K562 (cell line): Measurements from ENCODE around the gene IL4I1. TPM values are rescaled to one million over a fixed set of nuclear protein-coding genes. Genes with fewer than 3 reads are reported as not detected.

ENCODE experiments used
- HDAC8 ChIP-seq: fragments of 450-650 bp; IDR thresholded peaks from 2 replicates; pipeline ENCODE4 v1.6.1; 2016; ENCODE audit warnings: mild to moderate bottlenecking, missing genetic modification characterization, moderate library complexity, missing compliant biosample characterization
- KDM4B ChIP-seq, 2 experiments: fragments of 450-650 bp in 1 of 2; sonication (generic) in 1 of 2; IDR thresholded peaks; 2 replicates each; pipeline ENCODE4 v1.6.1; 2016 to 2017; ENCODE audit warnings: borderline replicate concordance in 2 of 2, antibody characterized with exemption in 1 of 2, low read depth in 1 of 2, mild to moderate bottlenecking in 1 of 2
- NCOR1 ChIP-seq: fragments of 450-650 bp; IDR thresholded peaks from 2 replicates; pipeline ENCODE4 v1.6.1; 2016; ENCODE audit warnings: mild to moderate bottlenecking, moderate library complexity
- NFE2L1 ChIP-seq: fragments of 450-650 bp; IDR thresholded peaks from 2 replicates; pipeline ENCODE4 v1.6.1; 2016; ENCODE audit warnings: missing genetic modification characterization, low read depth, mild to moderate bottlenecking, missing compliant biosample characterization, moderate library complexity, borderline replicate concordance
- RAD21 ChIP-seq, 2 experiments: fragments of 250-450 bp in 1 of 2; fragments of 450-650 bp in 1 of 2; sonication (Bioruptor Pico) in 1 of 2; formaldehyde crosslinking in 1 of 2; IDR thresholded peaks in 1 of 2; conservative IDR thresholded peaks in 1 of 2; 2 replicates each; pipeline versions ENCODE4 v1.4.0 to v1.8.0; 2020 to 2022; ENCODE audit warnings: mild to moderate bottlenecking in 2 of 2, moderate library complexity in 1 of 2
- RCOR1 ChIP-seq, 2 experiments: IDR thresholded peaks; 2 replicates each; pipeline ENCODE4 v1.6.1; 2012; ENCODE audit warnings: low read depth in 2 of 2, low read length in 2 of 2, borderline replicate concordance in 1 of 2, improper control_type of control experiment in 1 of 2
- ZBTB1 ChIP-seq: sonication (generic); formaldehyde crosslinking; IDR thresholded peaks from 2 replicates; pipeline ENCODE4 v1.8.1; 2023; ENCODE audit warnings: missing genetic modification reagents, low read depth, mild to moderate bottlenecking, borderline replicate concordance
- ZHX1 ChIP-seq: fragments of 150-350 bp; conservative IDR thresholded peaks from 2 replicates; pipeline ENCODE4 v1.6.1; 2014; ENCODE audit warnings: low read length
- ZNF133 ChIP-seq: fragments of 250-450 bp; sonication (Bioruptor Pico); IDR thresholded peaks from 2 replicates; pipeline ENCODE4 v1.4.0; 2020; ENCODE audit warnings: mild to moderate bottlenecking
- ZNF316 ChIP-seq: fragments of 450-650 bp; IDR thresholded peaks from 2 replicates; pipeline ENCODE4 v1.6.1; 2016
- ZNF561 ChIP-seq: fragments of 450-650 bp; formaldehyde crosslinking; conservative IDR thresholded peaks from 2 replicates; pipeline ENCODE4 v1.4.0; 2020; ENCODE audit warnings: mild to moderate bottlenecking, moderate library complexity
- polyA plus RNA-seq, 8 experiments: library from polyadenylated mRNA; depleted of rRNA in 4 of 8; stranded (reverse) in 5 of 8; unstranded in 3 of 8; fragments of >200 nt; fragmentation: Nextera tagmentation in 2 of 8; fragmentation: Illumina TruSeq in 1 of 8; extraction: Ambion mirVana in 2 of 8; extraction: Trizol in 1 of 8; gene quantifications; 2 replicates each; pipeline versions ENCODE4 v1.2.1 to v1.2.3, GENCODE V29; 2011 to 2014; ENCODE audit warnings: inconsistent platforms in 1 of 8, missing spikeins in 1 of 8
- total RNA-seq, 7 experiments: library from RNA; depleted of rRNA in 6 of 7; stranded (reverse); fragments of >200 nt in 6 of 7; fragmentation: Illumina TruSeq in 2 of 7; extraction: Trizol in 2 of 7; gene quantifications; 2 replicates each; pipeline versions ENCODE4 v1.2.1 to v1.2.3, GENCODE V29; 2011 to 2021; ENCODE audit warnings: low replicate concordance in 1 of 7
- TF ChIP-seq, protein P1 (sequence below): sonication (generic); formaldehyde crosslinking; IDR thresholded peaks from 2 replicates; pipeline ENCODE4 v1.8.0; 2022; ENCODE audit warnings: missing genetic modification reagents, mild to moderate bottlenecking, borderline replicate concordance
- TF ChIP-seq, protein P2 (sequence below): sonication (generic); formaldehyde crosslinking; IDR thresholded peaks from 2 replicates; pipeline ENCODE4 v1.8.0; 2023; ENCODE audit warnings: missing genetic modification reagents, mild to moderate bottlenecking, borderline replicate concordance

The IL4I1 gene
- total and polyA plus RNA-seq, 9 of the 15 experiments (the other 6 are each of a cell fraction or from before 2014, with no cell fraction given): 0.06 to 0.95 (median 0.43) TPM; not detected in 2

GRCh38 chr19:49889687-49890348 lies 6.9 kb downstream of the IL4I1 start (continued):
- TF ChIP-seq, protein P1, sequence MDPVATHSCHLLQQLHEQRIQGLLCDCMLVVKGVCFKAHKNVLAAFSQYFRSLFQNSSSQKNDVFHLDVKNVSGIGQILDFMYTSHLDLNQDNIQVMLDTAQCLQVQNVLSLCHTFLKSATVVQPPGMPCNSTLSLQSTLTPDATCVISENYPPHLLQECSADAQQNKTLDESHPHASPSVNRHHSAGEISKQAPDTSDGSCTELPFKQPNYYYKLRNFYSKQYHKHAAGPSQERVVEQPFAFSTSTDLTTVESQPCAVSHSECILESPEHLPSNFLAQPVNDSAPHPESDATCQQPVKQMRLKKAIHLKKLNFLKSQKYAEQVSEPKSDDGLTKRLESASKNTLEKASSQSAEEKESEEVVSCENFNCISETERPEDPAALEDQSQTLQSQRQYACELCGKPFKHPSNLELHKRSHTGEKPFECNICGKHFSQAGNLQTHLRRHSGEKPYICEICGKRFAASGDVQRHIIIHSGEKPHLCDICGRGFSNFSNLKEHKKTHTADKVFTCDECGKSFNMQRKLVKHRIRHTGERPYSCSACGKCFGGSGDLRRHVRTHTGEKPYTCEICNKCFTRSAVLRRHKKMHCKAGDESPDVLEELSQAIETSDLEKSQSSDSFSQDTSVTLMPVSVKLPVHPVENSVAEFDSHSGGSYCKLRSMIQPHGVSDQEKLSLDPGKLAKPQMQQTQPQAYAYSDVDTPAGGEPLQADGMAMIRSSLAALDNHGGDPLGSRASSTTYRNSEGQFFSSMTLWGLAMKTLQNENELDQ: peak; percentile 97
- TF ChIP-seq ZNF316 (no peak), NCOR1 (no peak), RCOR1 (IDR thresholded peaks at IDR 0.05; ENCODE audit: borderline replicate concordance in 1 of 2, low read depth in 2 of 2, low read length in 2 of 2) (peak in 1 of 2 experiments; percentile 71; a peak in 2 of 4 replicates), HDAC8 (tag) (peak; percentile 79), ZNF561 (CRISPR knock-in tag) (no peak), RAD21 (CRISPR knock-in tag; conservative IDR thresholded peaks at IDR 0.05 in 1 of 2, IDR thresholded peaks at IDR 0.05 in 1 of 2) (peak; percentile 32 to 70; a peak in 3 of 4 replicates), ZBTB1 (CRISPR knock-in tag) (peak; percentile 92), KDM4B (IDR thresholded peaks at IDR 0.05; ENCODE audit: borderline replicate concordance in 2 of 2, low read depth in 1 of 2) (peak in 1 of 2 experiments; percentile 50; a peak in 1 of 4 replicates), ZHX1 (0 out of 2 replicates have a peak, but pooled peaks have one; percentile 56), NFE2L1 (tag) (no peak), ZNF133 (CRISPR knock-in tag) (no peak)
- TF ChIP-seq, protein P2, sequence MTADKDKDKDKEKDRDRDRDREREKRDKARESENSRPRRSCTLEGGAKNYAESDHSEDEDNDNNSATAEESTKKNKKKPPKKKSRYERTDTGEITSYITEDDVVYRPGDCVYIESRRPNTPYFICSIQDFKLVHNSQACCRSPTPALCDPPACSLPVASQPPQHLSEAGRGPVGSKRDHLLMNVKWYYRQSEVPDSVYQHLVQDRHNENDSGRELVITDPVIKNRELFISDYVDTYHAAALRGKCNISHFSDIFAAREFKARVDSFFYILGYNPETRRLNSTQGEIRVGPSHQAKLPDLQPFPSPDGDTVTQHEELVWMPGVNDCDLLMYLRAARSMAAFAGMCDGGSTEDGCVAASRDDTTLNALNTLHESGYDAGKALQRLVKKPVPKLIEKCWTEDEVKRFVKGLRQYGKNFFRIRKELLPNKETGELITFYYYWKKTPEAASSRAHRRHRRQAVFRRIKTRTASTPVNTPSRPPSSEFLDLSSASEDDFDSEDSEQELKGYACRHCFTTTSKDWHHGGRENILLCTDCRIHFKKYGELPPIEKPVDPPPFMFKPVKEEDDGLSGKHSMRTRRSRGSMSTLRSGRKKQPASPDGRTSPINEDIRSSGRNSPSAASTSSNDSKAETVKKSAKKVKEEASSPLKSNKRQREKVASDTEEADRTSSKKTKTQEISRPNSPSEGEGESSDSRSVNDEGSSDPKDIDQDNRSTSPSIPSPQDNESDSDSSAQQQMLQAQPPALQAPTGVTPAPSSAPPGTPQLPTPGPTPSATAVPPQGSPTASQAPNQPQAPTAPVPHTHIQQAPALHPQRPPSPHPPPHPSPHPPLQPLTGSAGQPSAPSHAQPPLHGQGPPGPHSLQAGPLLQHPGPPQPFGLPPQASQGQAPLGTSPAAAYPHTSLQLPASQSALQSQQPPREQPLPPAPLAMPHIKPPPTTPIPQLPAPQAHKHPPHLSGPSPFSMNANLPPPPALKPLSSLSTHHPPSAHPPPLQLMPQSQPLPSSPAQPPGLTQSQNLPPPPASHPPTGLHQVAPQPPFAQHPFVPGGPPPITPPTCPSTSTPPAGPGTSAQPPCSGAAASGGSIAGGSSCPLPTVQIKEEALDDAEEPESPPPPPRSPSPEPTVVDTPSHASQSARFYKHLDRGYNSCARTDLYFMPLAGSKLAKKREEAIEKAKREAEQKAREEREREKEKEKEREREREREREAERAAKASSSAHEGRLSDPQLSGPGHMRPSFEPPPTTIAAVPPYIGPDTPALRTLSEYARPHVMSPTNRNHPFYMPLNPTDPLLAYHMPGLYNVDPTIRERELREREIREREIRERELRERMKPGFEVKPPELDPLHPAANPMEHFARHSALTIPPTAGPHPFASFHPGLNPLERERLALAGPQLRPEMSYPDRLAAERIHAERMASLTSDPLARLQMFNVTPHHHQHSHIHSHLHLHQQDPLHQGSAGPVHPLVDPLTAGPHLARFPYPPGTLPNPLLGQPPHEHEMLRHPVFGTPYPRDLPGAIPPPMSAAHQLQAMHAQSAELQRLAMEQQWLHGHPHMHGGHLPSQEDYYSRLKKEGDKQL: 0 out of 2 replicates have a peak, but pooled peaks have one; percentile 87
